BLaER1 treated with 17β-estradiol and CSF1 and Interleukin-3, amounts not matched to agents 10 nM and 100 nM (cell line): ENCODE measurements around the gene SDK1.

Experiments used
- H3K27ac ChIP-seq, 11 experiments: shearing (Covaris generic); formaldehyde crosslinking; 2 replicates each; pipeline ENCODE4 v1.8.1; 2022
- H3K27me3 ChIP-seq, 11 experiments: shearing (Covaris generic); formaldehyde crosslinking; 2 replicates each; pipeline ENCODE4 v1.8.1; 2022
- H3K36me3 ChIP-seq, 11 experiments: shearing (Covaris generic); formaldehyde crosslinking; 2 replicates each; pipeline ENCODE4 v1.8.1; 2022
- H3K4me1 ChIP-seq, 10 experiments: shearing (Covaris generic); formaldehyde crosslinking; 2 replicates each; pipeline ENCODE4 v1.8.1; 2022
- H3K4me2 ChIP-seq, 11 experiments: shearing (Covaris generic); formaldehyde crosslinking; 2 replicates each; pipeline ENCODE4 v1.8.1; 2022
- H3K4me3 ChIP-seq, 10 experiments: shearing (Covaris generic); formaldehyde crosslinking; 2 replicates each; pipeline ENCODE4 v1.8.1; 2022
- H3K9ac ChIP-seq, 11 experiments: shearing (Covaris generic); formaldehyde crosslinking; 2 replicates each; pipeline ENCODE4 v1.8.1; 2022
- H3K9me3 ChIP-seq, 11 experiments: shearing (Covaris generic); formaldehyde crosslinking; replicated peaks in 1 of 11; 2 replicates each; pipeline ENCODE4 v1.8.1; 2022
- H4K20me1 ChIP-seq, 11 experiments: shearing (Covaris generic); formaldehyde crosslinking; 2 replicates each; pipeline ENCODE4 v1.8.1; 2022
- Cebpa-rat ChIP-seq, 11 experiments: shearing (Covaris generic); IDR thresholded peaks; 2 replicates each; pipeline ENCODE4 v1.8.1; 2022

SDK1 gene

GRCh38 chr7:3540456-3541220, 239.6 kb downstream of the SDK1 start:
- Histone ChIP-seq H3K4me1 (no peaks in the 10 kb centered on the region), H3K27ac (no peak overlapping the region), H3K36me3 (no peaks in the 10 kb centered on the region), H3K9ac (no peak overlapping the region), H3K9me3 (no peaks in the 10 kb centered on the region), H3K4me2 (no peak overlapping the region), H4K20me1 (no peaks in the 10 kb centered on the region), H3K4me3 (no peak overlapping the region), H3K27me3 (no peaks in the 10 kb centered on the region)
- no peak for TF ChIP-seq Cebpa-rat (IDR thresholded peaks at IDR 0.05)

- no peak overlapping the region for H3K9ac ChIP-seq
- no peaks in the 10 kb centered on the region for H3K4me1 ChIP-seq
- no peak overlapping the region for H3K27ac ChIP-seq
- no peak overlapping the region for H3K4me3 ChIP-seq
- no peaks in the 10 kb centered on the region for H3K9me3 ChIP-seq
- H3K4me2 ChIP-seq: no peak overlapping the region
- no peaks in the 10 kb centered on the region for H3K27me3 ChIP-seq
- no peaks in the 10 kb centered on the region for H4K20me1 ChIP-seq
- no peak for TF ChIP-seq Cebpa-rat (IDR thresholded peaks at IDR 0.05)
- no peaks in the 10 kb centered on the region for H3K36me3 ChIP-seq
Measured at GRCh38 chr7:3544202-3544601, 243.2 kb downstream of the SDK1 start.

GRCh38 chr7:3548815-3549214, 247.8 kb downstream of the SDK1 start:
- H3K4me2 ChIP-seq: no peak overlapping the region
- H3K27me3 ChIP-seq: no peaks in the 10 kb centered on the region
- peaks cover 0 to 6% (median 0%) of the 10 kb centered on the region in 11 experiments; a peak in 3 of 22 replicates for H3K9me3 ChIP-seq
- H3K4me1 ChIP-seq: no peaks in the 10 kb centered on the region
- H3K4me3 ChIP-seq: no peak overlapping the region
- H4K20me1 ChIP-seq: no peaks in the 10 kb centered on the region
- H3K36me3 ChIP-seq: no peaks in the 10 kb centered on the region
- no peak overlapping the region for H3K9ac ChIP-seq
- no peak for TF ChIP-seq Cebpa-rat (IDR thresholded peaks at IDR 0.05)
- H3K27ac ChIP-seq: no peak overlapping the region

GRCh38 chr7:3549601-3550000, 248.5 kb downstream of the SDK1 start:
- no peak overlapping the region for H3K27ac ChIP-seq
- no peaks in the 10 kb centered on the region for H3K4me1 ChIP-seq
- peaks cover 0 to 13% (median 2%) of the 10 kb centered on the region in 11 experiments; a peak in 6 of 22 replicates for H3K9me3 ChIP-seq
- H3K4me3 ChIP-seq: no peak overlapping the region
- H4K20me1 ChIP-seq: no peaks in the 10 kb centered on the region
- H3K27me3 ChIP-seq: no peaks in the 10 kb centered on the region
- H3K36me3 ChIP-seq: no peaks in the 10 kb centered on the region
- TF ChIP-seq Cebpa-rat (IDR thresholded peaks at IDR 0.05): no peak
- H3K9ac ChIP-seq: no peak overlapping the region
- no peak overlapping the region for H3K4me2 ChIP-seq

GRCh38 chr7:3551536-3551935, 250.5 kb downstream of the SDK1 start:
- H3K4me2 ChIP-seq: no peak overlapping the region
- no peaks in the 10 kb centered on the region for H3K4me1 ChIP-seq
- H3K36me3 ChIP-seq: no peaks in the 10 kb centered on the region
- peaks cover 0 to 26% (median 6%) of the 10 kb centered on the region in 11 experiments; a peak in 10 of 22 replicates for H3K9me3 ChIP-seq
- H3K9ac ChIP-seq: no peak overlapping the region
- no peak for TF ChIP-seq Cebpa-rat (IDR thresholded peaks at IDR 0.05)
- H4K20me1 ChIP-seq: no peaks in the 10 kb centered on the region
- no peak overlapping the region for H3K27ac ChIP-seq
- H3K27me3 ChIP-seq: no peaks in the 10 kb centered on the region
- no peak overlapping the region for H3K4me3 ChIP-seq

GRCh38 chr7:3552499-3552898, 251.4 kb downstream of the SDK1 start:
- H4K20me1 ChIP-seq: no peaks in the 10 kb centered on the region
- no peak overlapping the region for H3K4me2 ChIP-seq
- no peak for TF ChIP-seq Cebpa-rat (IDR thresholded peaks at IDR 0.05)
- H3K27ac ChIP-seq: no peak overlapping the region
- H3K36me3 ChIP-seq: no peaks in the 10 kb centered on the region
- no peaks in the 10 kb centered on the region for H3K4me1 ChIP-seq
- no peak overlapping the region for H3K9ac ChIP-seq
- peaks cover 0 to 28% (median 6%) of the 10 kb centered on the region in 11 experiments; a peak in 10 of 22 replicates for H3K9me3 ChIP-seq
- H3K4me3 ChIP-seq: no peak overlapping the region
- no peaks in the 10 kb centered on the region for H3K27me3 ChIP-seq

- H3K27ac ChIP-seq: no peak overlapping the region
- no peak overlapping the region for H3K4me3 ChIP-seq
- TF ChIP-seq Cebpa-rat (IDR thresholded peaks at IDR 0.05): no peak
Measured at GRCh38 chr7:3558400-3558799, 257.3 kb downstream of the SDK1 start.

GRCh38 chr7:3559278-3559677, 258.2 kb downstream of the SDK1 start:
- Histone ChIP-seq H3K27me3 (no peaks in the 10 kb centered on the region), H3K4me3 (no peak overlapping the region), H3K4me1 (0 out of 20 replicates have a peak, but pooled peaks cover 0 to 7% (median 0%) of the 10 kb centered on the region in 10 experiments), H3K9me3 (peaks cover 13 to 31% (median 22%) of the 10 kb centered on the region in 11 experiments; a peak in 21 of 22 replicates), H4K20me1 (no peaks in the 10 kb centered on the region), H3K9ac (no peak overlapping the region), H3K27ac (no peak overlapping the region), H3K36me3 (no peaks in the 10 kb centered on the region; a peak in 1 of 22 replicates), H3K4me2 (0 out of 22 replicates have a peak overlapping the region, but pooled peaks of 1 of the 11 experiments have one; percentile 1)
- no peak for TF ChIP-seq Cebpa-rat (IDR thresholded peaks at IDR 0.05)

More at GRCh38 chr7:3558400-3558799, 257.3 kb downstream of the SDK1 start:
- peaks cover 13 to 40% (median 22%) of the 10 kb centered on the region in 11 experiments; a peak in 21 of 22 replicates for H3K9me3 ChIP-seq
- no peak overlapping the region for H3K9ac ChIP-seq
- H4K20me1 ChIP-seq: no peaks in the 10 kb centered on the region
- no peak overlapping the region for H3K4me2 ChIP-seq
- H3K27me3 ChIP-seq: no peaks in the 10 kb centered on the region
- 0 out of 20 replicates have a peak, but pooled peaks cover 0 to 7% (median 0%) of the 10 kb centered on the region in 10 experiments for H3K4me1 ChIP-seq
- H3K36me3 ChIP-seq: no peaks in the 10 kb centered on the region; a peak in 1 of 22 replicates

GRCh38 chr7:3560495-3560894, 259.4 kb downstream of the SDK1 start:
- no peak for TF ChIP-seq Cebpa-rat (IDR thresholded peaks at IDR 0.05)
- no peaks in the 10 kb centered on the region for H3K27me3 ChIP-seq
- no peak overlapping the region for H3K9ac ChIP-seq
- no peak overlapping the region for H3K27ac ChIP-seq
- H3K36me3 ChIP-seq: no peaks in the 10 kb centered on the region; a peak in 1 of 22 replicates
- H3K4me2 ChIP-seq: no peak overlapping the region
- no peak overlapping the region for H3K4me3 ChIP-seq
- no peaks in the 10 kb centered on the region for H4K20me1 ChIP-seq
- H3K4me1 ChIP-seq: 0 out of 20 replicates have a peak, but pooled peaks cover 0 to 7% (median 0%) of the 10 kb centered on the region in 10 experiments
- peaks cover 13 to 26% (median 16%) of the 10 kb centered on the region in 11 experiments; a peak in 21 of 22 replicates for H3K9me3 ChIP-seq
